Osteoblast (primary cell): Measurements from ENCODE around the gene CDK10. TPM values are rescaled to one million over a fixed set of nuclear protein-coding genes. Genes with fewer than 3 reads are reported as not detected.

ENCODE experiments used
- DNase-seq: peaks from one replicate; pipeline ENCODE4 v3.0.0; 2011; ENCODE audit warnings: low spot score, mixed read lengths; ENCODE audit not compliant: insufficient read length; ENCODE audit errors: missing footprints
- H2AFZ ChIP-seq: 2 replicates; pipeline ENCODE4 v1.6.0; 2011; ENCODE audit warnings: mild to moderate bottlenecking, low read length
- H3K27ac ChIP-seq: 2 replicates; pipeline ENCODE4 v1.5.1; 2011; ENCODE audit warnings: mild to moderate bottlenecking, low read depth, low read length, moderate library complexity
- H3K27me3 ChIP-seq: 2 replicates; pipeline ENCODE4 v1.6.0; 2012; ENCODE audit warnings: mild to moderate bottlenecking, control low read depth, inconsistent platforms, low read length, moderate library complexity; ENCODE audit not compliant: insufficient read depth
- H3K36me3 ChIP-seq: 2 replicates; pipeline ENCODE4 v1.5.1; 2011; ENCODE audit warnings: mild to moderate bottlenecking, low read length, control low read depth, moderate library complexity; ENCODE audit not compliant: insufficient read depth
- H3K4me1 ChIP-seq: 2 replicates; pipeline ENCODE4 v1.5.1; 2011; ENCODE audit warnings: mild to moderate bottlenecking, low read length, control low read depth, moderate library complexity; ENCODE audit not compliant: insufficient read depth
- H3K4me2 ChIP-seq: 2 replicates; pipeline ENCODE4 v1.6.0; 2011; ENCODE audit warnings: mild to moderate bottlenecking, low read length; ENCODE audit not compliant: insufficient read depth
- H3K4me3 ChIP-seq: fragments of 200-600 bp; sonication (generic); 3 replicates; pipeline ENCODE4 v1.5.1; 2012; ENCODE audit warnings: mild to moderate bottlenecking, low read length, inconsistent platforms; ENCODE audit not compliant: insufficient read depth
- H3K79me2 ChIP-seq: 2 replicates; pipeline ENCODE4 v1.6.0; 2012; ENCODE audit warnings: mild to moderate bottlenecking, low read length, control low read depth, inconsistent platforms; ENCODE audit not compliant: insufficient read depth
- H3K9me3 ChIP-seq: 2 replicates; pipeline ENCODE4 v1.5.1; 2011; ENCODE audit warnings: low read depth, low read length, control low read depth
- H4K20me1 ChIP-seq: 2 replicates; pipeline ENCODE4 v1.6.0; 2012; ENCODE audit warnings: mild to moderate bottlenecking, low read length, control low read depth; ENCODE audit not compliant: insufficient read depth
- total RNA-seq: library from RNA; depleted of rRNA; stranded (reverse); fragments of >200 nt; gene quantifications from 2 replicates; pipeline ENCODE4 v1.2.3, GENCODE V29; 2012
- TF ChIP-seq, protein P1 (sequence below): IDR thresholded peaks from 2 replicates; pipeline ENCODE4 v1.5.1; 2011; ENCODE audit warnings: mild to moderate bottlenecking, low read depth, low read length, moderate library complexity; ENCODE audit errors: extremely low read depth

The CDK10 gene
- total RNA-seq, 1 donor: 37.6 TPM

DNA sequence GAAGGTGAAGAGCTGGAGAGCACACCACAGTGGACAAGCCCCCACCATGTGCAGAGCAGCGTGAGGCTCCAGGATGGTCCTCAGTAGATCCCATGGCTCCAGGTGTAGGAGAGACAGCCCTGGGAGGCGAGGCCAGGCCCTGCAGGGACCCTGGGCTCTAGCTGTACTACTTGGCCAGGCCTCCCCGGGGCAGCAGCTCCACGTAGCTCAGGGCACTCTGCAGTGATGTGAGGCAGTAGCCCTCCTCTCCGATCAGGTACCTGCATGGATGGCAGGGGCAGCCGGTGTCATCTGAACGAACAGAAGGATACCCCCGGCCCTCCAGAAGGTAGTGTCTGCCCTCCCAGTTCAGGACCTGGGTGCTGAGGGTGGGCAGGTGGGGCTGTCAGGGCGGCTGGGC lies 21.2 kb downstream of the CDK10 start:
- Histone ChIP-seq H3K27me3 (peaks cover 4% of the 10 kb centered on the region), H3K79me2 (peaks cover 3% of the 10 kb centered on the region), H3K36me3 (no peaks in the 10 kb centered on the region), H4K20me1 (no peaks in the 10 kb centered on the region), H3K4me2 (no peak overlapping the region), H3K9me3 (no peaks in the 10 kb centered on the region), H2AFZ (no peak overlapping the region), H3K27ac (no peak overlapping the region), H3K4me3 (no peak overlapping the region), H3K4me1 (peaks cover 10% of the 10 kb centered on the region)
- peak; percentile 87 for DNase-seq
- TF ChIP-seq, protein P1, sequence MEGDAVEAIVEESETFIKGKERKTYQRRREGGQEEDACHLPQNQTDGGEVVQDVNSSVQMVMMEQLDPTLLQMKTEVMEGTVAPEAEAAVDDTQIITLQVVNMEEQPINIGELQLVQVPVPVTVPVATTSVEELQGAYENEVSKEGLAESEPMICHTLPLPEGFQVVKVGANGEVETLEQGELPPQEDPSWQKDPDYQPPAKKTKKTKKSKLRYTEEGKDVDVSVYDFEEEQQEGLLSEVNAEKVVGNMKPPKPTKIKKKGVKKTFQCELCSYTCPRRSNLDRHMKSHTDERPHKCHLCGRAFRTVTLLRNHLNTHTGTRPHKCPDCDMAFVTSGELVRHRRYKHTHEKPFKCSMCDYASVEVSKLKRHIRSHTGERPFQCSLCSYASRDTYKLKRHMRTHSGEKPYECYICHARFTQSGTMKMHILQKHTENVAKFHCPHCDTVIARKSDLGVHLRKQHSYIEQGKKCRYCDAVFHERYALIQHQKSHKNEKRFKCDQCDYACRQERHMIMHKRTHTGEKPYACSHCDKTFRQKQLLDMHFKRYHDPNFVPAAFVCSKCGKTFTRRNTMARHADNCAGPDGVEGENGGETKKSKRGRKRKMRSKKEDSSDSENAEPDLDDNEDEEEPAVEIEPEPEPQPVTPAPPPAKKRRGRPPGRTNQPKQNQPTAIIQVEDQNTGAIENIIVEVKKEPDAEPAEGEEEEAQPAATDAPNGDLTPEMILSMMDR: no peak

DNA sequence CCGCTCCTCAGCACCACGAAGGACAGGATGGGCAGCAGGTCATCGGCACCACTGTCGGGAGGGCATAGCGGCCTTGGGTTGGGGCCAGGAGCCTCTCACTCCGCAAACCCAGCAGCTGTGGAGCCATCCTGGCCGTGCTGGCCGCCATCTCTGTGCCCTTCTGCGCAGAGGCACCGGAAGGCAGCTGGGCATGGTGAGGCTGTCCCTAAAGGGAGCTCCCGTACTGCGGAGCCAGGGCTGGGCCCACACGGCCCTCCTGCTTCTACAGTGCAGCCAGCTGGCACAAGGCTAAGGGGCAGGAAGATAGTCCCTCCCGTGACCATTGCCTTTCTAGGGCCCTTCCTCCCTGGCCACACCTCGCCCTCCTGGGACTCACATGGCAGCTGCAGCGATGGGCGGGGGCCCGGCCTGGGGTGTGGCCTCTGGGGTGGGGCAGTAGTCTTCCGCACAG lies 22.0 kb downstream of the CDK10 start:
- H3K4me1 ChIP-seq: peaks cover 12% of the 10 kb centered on the region
- H3K27ac ChIP-seq: no peak overlapping the region
- H3K9me3 ChIP-seq: no peaks in the 10 kb centered on the region
- H3K4me3 ChIP-seq: no peak overlapping the region
- no peak overlapping the region for H2AFZ ChIP-seq
- peaks cover 3% of the 10 kb centered on the region for H3K79me2 ChIP-seq
- H3K4me2 ChIP-seq: no peak overlapping the region
- TF ChIP-seq, protein P1: no peak
- no peaks in the 10 kb centered on the region for H4K20me1 ChIP-seq
- H3K36me3 ChIP-seq: no peaks in the 10 kb centered on the region
- peaks cover 4% of the 10 kb centered on the region for H3K27me3 ChIP-seq
- peak; percentile 84 for DNase-seq

DNA sequence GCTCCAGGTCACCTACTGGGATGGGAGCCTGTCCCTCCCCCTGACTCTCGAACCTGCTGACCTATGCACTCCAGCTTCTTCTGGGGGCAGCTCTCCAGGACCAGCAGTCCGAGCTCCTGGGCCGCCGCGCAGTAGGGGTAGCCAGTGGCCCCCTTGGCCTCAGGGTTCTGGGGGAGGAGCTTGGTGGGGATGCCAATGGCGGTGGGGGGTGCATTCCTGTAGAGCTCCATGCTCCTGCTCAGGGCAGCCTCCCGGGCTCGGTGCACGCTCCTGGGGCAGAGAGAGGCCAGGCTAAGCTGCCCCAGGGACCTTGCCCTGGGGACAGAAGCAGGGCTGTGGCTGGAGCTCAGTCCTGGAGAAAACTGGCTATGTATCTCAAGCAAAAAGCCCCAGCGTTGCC lies 22.7 kb downstream of the CDK10 start:
- Histone ChIP-seq H3K36me3 (peaks cover under 1% of the 10 kb centered on the region), H3K27ac (no peak overlapping the region)
- TF ChIP-seq, protein P1: no peak

DNA sequence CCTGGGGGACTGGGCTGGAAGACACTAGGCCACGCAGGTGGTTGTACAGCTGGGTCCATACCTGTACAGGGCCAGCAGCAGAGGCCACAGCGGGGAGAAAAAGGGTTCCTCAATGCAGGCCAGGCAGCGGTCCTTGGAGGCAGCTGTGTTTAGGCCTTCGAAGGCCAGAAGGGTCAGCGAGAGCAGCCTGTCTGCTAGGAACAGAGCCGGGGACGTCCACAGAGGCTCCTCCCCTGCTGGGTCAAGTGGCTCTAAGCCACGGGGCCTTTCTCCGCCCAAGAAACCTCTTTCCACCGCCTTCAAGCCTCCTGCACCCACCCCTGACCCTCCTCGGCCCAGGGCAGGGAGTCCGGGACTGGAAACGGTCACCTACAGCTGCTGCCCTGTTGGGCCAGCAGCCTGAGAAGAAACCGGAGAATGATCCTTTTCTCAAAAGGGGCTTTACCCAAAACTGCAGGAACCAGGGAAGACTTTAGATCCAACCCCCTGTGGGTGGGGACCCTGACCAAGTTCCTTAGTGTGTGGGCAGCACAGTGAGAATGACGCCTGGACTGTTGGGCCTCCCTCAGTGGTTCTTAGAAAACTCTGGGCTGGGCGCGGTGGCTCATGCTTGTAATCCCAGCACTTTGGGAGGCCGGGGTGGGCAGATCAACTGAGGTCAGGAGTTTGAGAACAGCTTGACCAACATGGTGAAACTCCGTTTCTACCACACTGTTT lies 23.4 kb downstream of the CDK10 start:
- DNase-seq: no peak
- Histone ChIP-seq H3K36me3 (peaks cover 4% of the 10 kb centered on the region), H3K4me3 (no peak overlapping the region), H3K9me3 (no peaks in the 10 kb centered on the region), H2AFZ (no peak overlapping the region), H3K4me2 (no peak overlapping the region), H3K79me2 (peaks cover 5% of the 10 kb centered on the region), H3K27ac (no peak overlapping the region), H3K4me1 (peaks cover 12% of the 10 kb centered on the region), H4K20me1 (no peaks in the 10 kb centered on the region), H3K27me3 (peaks cover 2% of the 10 kb centered on the region)
- TF ChIP-seq, protein P1: no peak

More for the DNA sequence above, 22.7 kb downstream of the CDK10 start:
- peaks cover 3% of the 10 kb centered on the region for H3K79me2 ChIP-seq
- peaks cover 12% of the 10 kb centered on the region for H3K4me1 ChIP-seq
- H3K9me3 ChIP-seq: no peaks in the 10 kb centered on the region
- H4K20me1 ChIP-seq: no peaks in the 10 kb centered on the region
- DNase-seq: no peak
- peaks cover 4% of the 10 kb centered on the region for H3K27me3 ChIP-seq
- H2AFZ ChIP-seq: no peak overlapping the region
- no peak overlapping the region for H3K4me3 ChIP-seq
- no peak overlapping the region for H3K4me2 ChIP-seq
